BLaER1 treated with 17β-estradiol and CSF1 and Interleukin-3, amounts not matched to agents 10 nM and 100 nM (cell line): Measurements from ENCODE around the gene CD164.

Source experiments
- H3K27ac ChIP-seq, 11 experiments: shearing (Covaris generic); formaldehyde crosslinking; 2 replicates each; pipeline ENCODE4 v1.8.1; 2022
- H3K27me3 ChIP-seq, 11 experiments: shearing (Covaris generic); formaldehyde crosslinking; 2 replicates each; pipeline ENCODE4 v1.8.1; 2022
- H3K36me3 ChIP-seq, 11 experiments: shearing (Covaris generic); formaldehyde crosslinking; 2 replicates each; pipeline ENCODE4 v1.8.1; 2022
- H3K4me1 ChIP-seq, 10 experiments: shearing (Covaris generic); formaldehyde crosslinking; 2 replicates each; pipeline ENCODE4 v1.8.1; 2022
- H3K4me2 ChIP-seq, 11 experiments: shearing (Covaris generic); formaldehyde crosslinking; 2 replicates each; pipeline ENCODE4 v1.8.1; 2022
- H3K4me3 ChIP-seq, 10 experiments: shearing (Covaris generic); formaldehyde crosslinking; 2 replicates each; pipeline ENCODE4 v1.8.1; 2022
- H3K9ac ChIP-seq, 11 experiments: shearing (Covaris generic); formaldehyde crosslinking; 2 replicates each; pipeline ENCODE4 v1.8.1; 2022
- H3K9me3 ChIP-seq, 11 experiments: shearing (Covaris generic); formaldehyde crosslinking; replicated peaks in 1 of 11; 2 replicates each; pipeline ENCODE4 v1.8.1; 2022
- H4K20me1 ChIP-seq, 11 experiments: shearing (Covaris generic); formaldehyde crosslinking; 2 replicates each; pipeline ENCODE4 v1.8.1; 2022
- Cebpa-rat ChIP-seq, 11 experiments: shearing (Covaris generic); IDR thresholded peaks; 2 replicates each; pipeline ENCODE4 v1.8.1; 2022

Gene CD164

DNA sequence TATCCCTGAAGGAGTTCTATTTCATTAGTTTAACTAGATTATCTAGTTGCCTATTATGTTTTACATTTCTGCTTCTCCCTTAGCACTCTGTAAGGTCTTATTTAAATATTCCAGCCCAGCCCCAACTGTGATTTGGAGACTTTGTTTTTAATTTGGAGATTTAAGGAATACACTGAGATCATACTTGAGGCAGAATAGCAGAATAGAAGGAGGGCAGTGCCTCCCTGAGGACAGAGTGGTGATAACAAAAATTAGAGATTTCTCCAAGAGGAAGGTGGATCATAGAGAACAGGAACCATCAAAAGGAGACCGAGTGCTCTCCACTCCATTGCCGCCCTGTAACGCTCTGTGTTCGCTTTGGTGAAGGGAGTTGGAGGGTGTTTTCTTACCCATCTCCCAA lies 14.8 kb upstream of the CD164 start:
- no peaks in the 10 kb centered on the region for H3K9me3 ChIP-seq
- TF ChIP-seq Cebpa-rat (IDR thresholded peaks at IDR 0.05): no peak
- H3K4me1 ChIP-seq: peaks cover 0 to 10% (median 0%) of the 10 kb centered on the region in 10 experiments; a peak in 4 of 20 replicates
- no peak overlapping the region for H3K27ac ChIP-seq
- no peaks in the 10 kb centered on the region for H3K36me3 ChIP-seq
- H3K9ac ChIP-seq: no peak overlapping the region
- H3K4me3 ChIP-seq: no peak overlapping the region
- no peaks in the 10 kb centered on the region for H4K20me1 ChIP-seq
- H3K4me2 ChIP-seq: no peak overlapping the region
- no peaks in the 10 kb centered on the region for H3K27me3 ChIP-seq

DNA sequence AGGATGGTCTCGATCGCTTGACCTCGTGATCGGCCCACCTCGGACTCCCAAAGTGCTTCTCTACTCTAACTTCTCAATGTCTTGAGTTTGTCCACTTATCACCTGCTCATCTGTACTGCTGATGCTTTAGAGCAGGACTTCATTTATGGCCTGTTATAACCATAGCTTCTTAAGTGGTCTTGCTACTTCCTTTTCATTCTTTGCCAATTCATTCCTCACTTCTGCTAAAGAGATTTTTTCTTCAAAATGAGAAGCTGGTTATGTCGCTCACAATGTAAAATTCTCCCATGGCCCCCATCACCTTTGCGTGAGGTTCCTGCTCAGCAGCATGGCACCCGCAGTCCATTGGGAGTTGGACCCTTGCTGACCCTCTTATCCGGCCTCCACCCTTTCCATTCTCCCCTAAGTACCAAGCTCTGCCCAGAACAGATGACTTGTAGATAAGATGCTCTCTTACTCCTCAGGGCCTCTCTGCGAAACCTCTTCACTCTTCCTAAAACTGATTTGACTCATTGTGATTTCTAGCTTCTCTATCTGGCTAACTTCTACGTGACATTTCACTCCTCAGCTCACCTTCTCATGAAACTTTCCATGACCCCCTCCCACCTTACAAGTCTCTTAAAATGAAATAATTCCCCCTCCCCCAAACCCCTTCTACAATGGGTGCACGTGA lies 13.9 kb upstream of the CD164 start:
- Histone ChIP-seq H3K27ac (no peak overlapping the region), H3K27me3 (no peaks in the 10 kb centered on the region), H3K4me1 (peaks cover 0 to 10% (median 0%) of the 10 kb centered on the region in 10 experiments; a peak in 4 of 20 replicates), H3K9ac (0 out of 22 replicates have a peak overlapping the region, but pooled peaks of 1 of the 11 experiments have one; percentile 29), H4K20me1 (no peaks in the 10 kb centered on the region), H3K9me3 (no peaks in the 10 kb centered on the region), H3K4me2 (no peak overlapping the region), H3K36me3 (no peaks in the 10 kb centered on the region), H3K4me3 (no peak overlapping the region)
- TF ChIP-seq Cebpa-rat (IDR thresholded peaks at IDR 0.05): no peak

DNA sequence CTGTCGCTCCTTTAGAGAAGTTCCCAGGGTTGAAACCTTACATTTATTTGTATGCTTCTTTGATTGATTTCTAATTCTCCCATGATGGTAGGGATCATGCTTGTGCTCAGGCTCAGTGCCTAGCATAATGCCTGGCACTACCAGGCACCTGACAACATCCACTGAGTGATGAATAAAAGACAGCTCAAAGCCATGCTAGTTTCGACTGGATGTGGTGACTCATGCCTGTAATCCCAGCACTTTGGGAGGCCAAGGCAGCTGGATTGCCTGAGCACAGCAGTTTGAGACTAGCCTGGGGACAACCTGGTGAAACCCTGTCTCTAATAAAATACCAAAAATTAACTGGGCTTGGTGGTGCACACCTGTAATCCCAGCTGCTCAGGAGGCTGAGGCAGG lies 11.6 kb upstream of the CD164 start:
- Histone ChIP-seq H3K4me2 (no peak overlapping the region), H3K9ac (no peak overlapping the region), H3K4me3 (no peak overlapping the region), H3K36me3 (no peaks in the 10 kb centered on the region), H3K4me1 (peaks cover 0 to 17% (median 8%) of the 10 kb centered on the region in 10 experiments; a peak in 15 of 20 replicates), H4K20me1 (no peaks in the 10 kb centered on the region), H3K27me3 (no peaks in the 10 kb centered on the region), H3K27ac (no peak overlapping the region), H3K9me3 (no peaks in the 10 kb centered on the region)
- no peak for TF ChIP-seq Cebpa-rat (IDR thresholded peaks at IDR 0.05)

DNA sequence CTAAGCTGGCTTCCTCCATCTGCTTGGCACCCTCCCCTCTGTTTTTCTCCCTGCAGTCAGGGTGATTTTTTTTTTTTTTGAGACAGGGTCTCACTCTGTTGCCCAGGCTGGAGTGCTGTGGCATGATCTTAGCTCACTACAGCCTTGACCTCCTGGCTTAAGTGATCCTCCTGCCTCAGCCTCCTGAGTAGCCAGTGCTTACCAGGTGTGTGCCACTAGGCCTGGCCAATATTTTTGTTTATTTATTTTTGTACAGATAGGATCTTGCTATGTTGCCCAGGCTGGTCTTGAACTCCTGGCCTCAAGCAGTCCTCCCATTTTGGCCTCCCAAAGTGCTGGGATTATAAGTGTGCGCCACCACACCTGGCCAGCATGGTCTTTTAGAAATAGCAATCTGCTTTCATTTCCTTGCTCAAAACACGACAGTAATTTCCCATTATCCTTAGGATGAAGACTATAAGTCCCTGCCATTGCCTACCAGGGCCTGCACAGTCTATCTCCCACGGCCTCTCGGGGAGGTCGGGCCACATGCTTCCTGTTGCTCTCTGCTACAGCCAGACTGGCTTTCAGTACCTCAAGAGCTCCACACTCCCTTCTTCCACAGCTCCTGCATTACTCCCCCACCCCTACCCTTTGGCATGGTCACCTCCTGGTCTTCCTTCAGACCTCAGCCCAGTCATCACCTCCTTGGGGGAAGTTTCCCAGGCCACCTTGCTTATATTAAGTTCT lies 11.1 kb upstream of the CD164 start:
- H3K27me3 ChIP-seq: no peaks in the 10 kb centered on the region
- peaks cover 0 to 17% (median 8%) of the 10 kb centered on the region in 10 experiments; a peak in 15 of 20 replicates for H3K4me1 ChIP-seq
- no peak overlapping the region for H3K27ac ChIP-seq
- no peak overlapping the region for H3K4me2 ChIP-seq
- H4K20me1 ChIP-seq: no peaks in the 10 kb centered on the region
- TF ChIP-seq Cebpa-rat (IDR thresholded peaks at IDR 0.05): no peak
- H3K9me3 ChIP-seq: no peaks in the 10 kb centered on the region
- H3K9ac ChIP-seq: no peak overlapping the region
- no peak overlapping the region for H3K4me3 ChIP-seq
- H3K36me3 ChIP-seq: no peaks in the 10 kb centered on the region

DNA sequence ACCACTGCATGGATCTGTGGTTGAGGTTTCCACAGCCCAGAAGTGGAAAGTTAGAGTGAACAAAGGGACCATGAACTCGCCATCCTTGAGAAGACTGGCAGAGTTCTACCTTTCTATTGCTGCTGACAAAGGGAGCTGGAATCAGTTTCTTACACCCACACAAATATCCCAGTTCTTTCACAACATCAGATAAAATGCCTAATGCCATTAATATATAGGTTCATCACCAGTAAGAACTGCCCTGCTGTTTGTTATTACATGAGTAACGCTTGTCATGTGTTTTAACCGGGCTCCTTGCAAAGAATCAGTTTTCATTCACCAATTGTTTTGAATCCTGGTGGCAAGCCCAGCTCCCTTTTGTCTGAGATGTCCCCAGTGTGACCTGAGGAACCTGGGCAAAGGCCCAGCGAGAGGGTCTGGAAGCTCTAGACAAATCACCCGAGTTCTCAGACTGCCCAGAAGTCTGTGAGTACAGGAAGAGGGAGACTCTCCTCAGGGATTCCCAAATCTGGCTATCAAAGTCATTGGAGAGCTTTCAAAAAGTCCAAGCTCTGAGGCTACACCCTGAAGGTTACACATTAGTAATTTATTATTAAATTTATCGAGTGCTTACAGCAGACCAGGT lies 7.5 kb upstream of the CD164 start:
- Histone ChIP-seq H3K4me3 (no peak overlapping the region), H3K9me3 (no peaks in the 10 kb centered on the region), H4K20me1 (no peaks in the 10 kb centered on the region), H3K4me2 (peak overlapping the region in 4 of 11 experiments; percentile 13 to 40 (median 26); a peak in 4 of 22 replicates), H3K27me3 (no peaks in the 10 kb centered on the region), H3K27ac (no peak overlapping the region; a peak in 2 of 22 replicates), H3K9ac (no peak overlapping the region; a peak in 1 of 22 replicates), H3K36me3 (no peaks in the 10 kb centered on the region), H3K4me1 (peaks cover 8 to 21% (median 17%) of the 10 kb centered on the region in 10 experiments)
- TF ChIP-seq Cebpa-rat (IDR thresholded peaks at IDR 0.05): no peak

DNA sequence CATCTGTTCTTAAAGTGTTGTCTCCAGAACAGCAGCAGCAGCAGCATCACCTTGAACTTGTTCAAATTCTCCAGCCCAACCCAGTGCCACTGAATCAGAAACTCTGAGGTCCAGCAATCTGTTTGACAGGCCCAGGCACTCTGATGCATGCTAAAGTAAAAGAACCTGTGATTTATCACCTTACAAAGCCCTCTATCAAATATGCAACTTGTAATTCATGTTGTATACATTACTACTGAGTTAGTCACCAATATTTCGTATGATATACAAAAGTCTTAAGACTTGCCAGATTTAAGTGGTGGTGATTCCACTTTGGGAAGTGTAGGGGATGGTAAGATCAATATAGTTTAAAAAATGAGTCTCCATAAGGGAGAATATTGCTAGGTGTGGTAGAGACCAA lies 6.0 kb upstream of the CD164 start:
- H3K9ac ChIP-seq: no peak overlapping the region
- H3K4me1 ChIP-seq: peaks cover 22 to 35% (median 31%) of the 10 kb centered on the region in 10 experiments
- H3K27me3 ChIP-seq: no peaks in the 10 kb centered on the region
- no peaks in the 10 kb centered on the region for H3K9me3 ChIP-seq
- H3K27ac ChIP-seq: no peak overlapping the region
- TF ChIP-seq Cebpa-rat (IDR thresholded peaks at IDR 0.05): no peak
- no peak overlapping the region for H3K4me2 ChIP-seq
- H3K4me3 ChIP-seq: no peak overlapping the region
- no peaks in the 10 kb centered on the region for H3K36me3 ChIP-seq
- no peaks in the 10 kb centered on the region for H4K20me1 ChIP-seq

DNA sequence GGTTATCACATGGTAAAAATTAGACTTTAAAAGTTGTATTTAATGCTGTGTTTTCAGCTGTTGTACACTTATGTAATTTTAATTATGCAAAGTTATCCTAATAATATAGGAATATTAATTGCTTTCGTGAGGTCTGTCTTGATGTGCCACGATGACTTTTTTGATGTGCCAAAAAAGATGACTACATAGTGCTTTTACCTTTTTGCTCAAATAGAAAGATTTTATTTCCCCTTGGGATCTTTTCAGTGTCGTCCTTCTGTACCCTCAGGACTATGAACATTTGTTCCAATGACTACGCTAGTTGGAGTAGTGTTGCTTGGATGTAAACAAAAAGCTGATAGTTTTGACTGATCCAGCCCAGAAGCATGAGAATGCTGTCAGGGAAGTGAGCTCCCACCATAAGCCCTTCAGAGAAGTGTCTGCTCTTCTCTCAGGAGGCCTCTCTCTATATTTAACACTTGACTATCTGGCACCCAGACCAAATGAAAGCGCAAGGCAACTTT lies 1.2 kb upstream of the CD164 start:
- peak overlapping the region; percentile 97 to 100 (median 99); a peak in 21 of 22 replicates for H3K27ac ChIP-seq
- peaks cover 9 to 20% (median 14%) of the 10 kb centered on the region in 11 experiments for H3K36me3 ChIP-seq
- H3K4me3 ChIP-seq: peak overlapping the region; percentile 76 to 96 (median 91)
- H4K20me1 ChIP-seq: peaks cover 28 to 33% (median 30%) of the 10 kb centered on the region in 11 experiments
- H3K9ac ChIP-seq: peak overlapping the region; percentile 96 to 100 (median 99)
- H3K4me2 ChIP-seq: peak overlapping the region; percentile 80 to 96 (median 91)
- H3K4me1 ChIP-seq: peaks cover 35 to 42% (median 38%) of the 10 kb centered on the region in 10 experiments
- TF ChIP-seq Cebpa-rat (IDR thresholded peaks at IDR 0.05): no peak
- H3K27me3 ChIP-seq: no peaks in the 10 kb centered on the region
- no peaks in the 10 kb centered on the region for H3K9me3 ChIP-seq

DNA sequence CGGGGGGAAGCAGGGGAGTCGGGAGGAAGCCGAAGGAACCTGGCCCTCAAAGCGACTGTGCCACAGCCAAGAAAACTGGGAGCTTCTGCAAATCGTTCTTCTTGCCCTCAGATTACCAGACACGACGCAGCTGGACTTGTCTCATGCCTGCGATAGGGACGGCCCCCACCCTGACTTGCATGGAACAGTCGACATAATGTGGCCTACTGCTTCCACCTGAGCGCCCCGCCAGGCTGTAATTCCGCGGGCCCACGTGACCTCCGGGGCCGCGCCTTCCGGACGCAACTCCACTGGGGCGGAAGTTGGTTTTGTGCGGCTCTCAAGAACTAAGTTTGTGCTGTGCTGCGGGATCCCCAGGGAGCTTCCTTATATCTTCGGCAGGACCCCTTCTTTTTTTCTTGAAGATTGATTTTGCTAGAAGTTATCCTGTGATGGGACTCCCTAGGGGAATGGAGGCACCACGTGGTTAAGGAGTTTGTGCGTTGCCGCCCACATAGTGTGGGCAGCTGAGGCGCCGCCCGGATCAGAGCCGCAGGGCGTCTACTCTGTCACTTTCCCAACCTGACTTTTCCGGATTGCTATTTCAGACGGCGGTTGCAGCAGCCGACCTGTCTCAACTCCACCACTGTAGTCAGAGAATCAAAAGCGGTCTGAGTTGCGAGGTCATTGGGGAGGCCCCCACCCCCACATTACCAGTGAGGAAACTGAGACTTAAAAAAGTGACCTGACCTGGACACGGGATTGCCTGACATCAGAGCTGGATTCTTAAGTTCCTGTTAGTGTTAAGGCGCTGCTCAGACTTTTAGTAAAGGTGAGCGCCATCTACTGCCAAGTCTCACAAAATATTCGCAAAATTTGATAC lies 540 bp upstream of the CD164 start:
- H3K9ac ChIP-seq: peak overlapping the region; percentile 96 to 100 (median 99)
- H3K4me2 ChIP-seq: peak overlapping the region; percentile 80 to 96 (median 91)
- no peaks in the 10 kb centered on the region for H3K9me3 ChIP-seq
- H3K4me1 ChIP-seq: peaks cover 37 to 47% (median 44%) of the 10 kb centered on the region in 10 experiments
- H3K27me3 ChIP-seq: no peaks in the 10 kb centered on the region
- peak overlapping the region; percentile 97 to 100 (median 99) for H3K27ac ChIP-seq
- H4K20me1 ChIP-seq: peaks cover 35 to 40% (median 37%) of the 10 kb centered on the region in 11 experiments
- TF ChIP-seq Cebpa-rat (IDR thresholded peaks at IDR 0.05): peak in 10 of 11 experiments; percentile 31 to 100 (median 78); a peak in 18 of 22 replicates
- peaks cover 16 to 27% (median 20%) of the 10 kb centered on the region in 11 experiments for H3K36me3 ChIP-seq
- peak overlapping the region; percentile 76 to 96 (median 91) for H3K4me3 ChIP-seq
